ENCODE measurements around the gene TCP1.

GRCh38 chr6:159806021-159806458 lies 16.6 kb upstream of the TCP1 start:
- TF ChIP-seq MAFK (IDR thresholded peaks at IDR 0.05; ENCODE audit: low read depth, low read length) (no peak), EP300 (IDR thresholded peaks at IDR 0.05; ENCODE audit: borderline replicate concordance in 1 of 2, low read depth in 2 of 2, low read length in 2 of 2) (no peak)
